Subcutaneous adipose tissue (tissue), 4 donors: ENCODE data around the gene PARL. TPM values are rescaled to one million over a fixed set of nuclear protein-coding genes. Genes with fewer than 3 reads are reported as not detected.

Experiments
- total RNA-seq, 4 donors: library from RNA; depleted of rRNA; stranded (reverse); fragments of >200 nt; gene quantifications; one replicate each; pipeline ENCODE4 v1.1.0, GENCODE V29; 2016
- TF ChIP-seq, protein P1 (sequence below): fragments of 450-650 bp; IDR thresholded peaks from one replicate; pipeline ENCODE4 v1.5.1; 2016; ENCODE audit warnings: low read depth, mild to moderate bottlenecking, control low read depth, antibody characterized with exemption, moderate library complexity

Gene PARL
- total RNA-seq, 4 donors from 2014 or later, result 43.4 to 66.4 (median 44.5) TPM

DNA sequence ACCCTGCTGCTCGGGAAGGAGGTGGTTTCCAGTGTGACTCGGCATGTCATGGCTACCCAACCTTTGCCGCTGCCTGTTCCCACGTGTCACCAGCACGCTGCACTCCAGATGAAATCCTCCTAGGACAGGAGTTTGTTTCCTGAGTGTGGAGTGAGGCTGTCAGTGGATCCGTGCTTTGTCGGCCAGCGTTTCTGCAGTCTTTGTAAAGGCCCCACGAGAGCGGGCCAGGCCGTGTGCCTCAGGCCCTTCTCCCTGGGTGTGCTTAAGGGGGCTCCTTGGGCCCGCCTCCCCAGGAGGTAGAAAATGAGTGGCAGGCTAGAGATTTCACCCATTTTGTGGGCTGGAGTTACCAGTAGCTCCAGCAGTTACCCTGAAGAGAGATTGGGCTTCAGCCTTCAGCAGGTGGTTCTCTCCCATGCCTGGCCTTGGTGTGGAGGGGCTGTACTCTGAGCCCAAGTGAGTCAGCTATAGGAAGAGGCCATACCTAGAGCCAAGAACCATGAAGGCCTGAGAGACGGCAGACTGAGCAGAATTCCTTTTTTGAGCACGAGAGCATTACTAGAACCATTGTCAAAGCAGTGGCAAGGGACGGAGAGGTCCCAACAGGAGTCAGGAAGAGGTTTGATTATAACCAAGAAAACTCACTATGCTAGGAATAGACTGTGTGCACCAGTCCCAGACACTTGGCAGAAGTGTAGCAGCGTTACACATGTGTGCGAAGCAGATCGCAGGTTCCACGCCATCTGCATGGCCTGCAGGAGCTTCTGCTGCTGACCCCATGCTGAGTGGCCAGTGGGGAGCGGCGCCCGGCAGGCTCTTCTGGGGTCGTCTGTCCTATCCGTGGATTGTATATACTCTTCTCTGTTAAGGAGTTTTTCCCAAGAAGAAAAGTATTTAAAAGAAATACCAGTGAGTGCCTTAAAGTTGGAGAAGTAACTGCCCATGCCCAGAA, 73.8 kb downstream of the PARL start:
- TF ChIP-seq, protein P1, sequence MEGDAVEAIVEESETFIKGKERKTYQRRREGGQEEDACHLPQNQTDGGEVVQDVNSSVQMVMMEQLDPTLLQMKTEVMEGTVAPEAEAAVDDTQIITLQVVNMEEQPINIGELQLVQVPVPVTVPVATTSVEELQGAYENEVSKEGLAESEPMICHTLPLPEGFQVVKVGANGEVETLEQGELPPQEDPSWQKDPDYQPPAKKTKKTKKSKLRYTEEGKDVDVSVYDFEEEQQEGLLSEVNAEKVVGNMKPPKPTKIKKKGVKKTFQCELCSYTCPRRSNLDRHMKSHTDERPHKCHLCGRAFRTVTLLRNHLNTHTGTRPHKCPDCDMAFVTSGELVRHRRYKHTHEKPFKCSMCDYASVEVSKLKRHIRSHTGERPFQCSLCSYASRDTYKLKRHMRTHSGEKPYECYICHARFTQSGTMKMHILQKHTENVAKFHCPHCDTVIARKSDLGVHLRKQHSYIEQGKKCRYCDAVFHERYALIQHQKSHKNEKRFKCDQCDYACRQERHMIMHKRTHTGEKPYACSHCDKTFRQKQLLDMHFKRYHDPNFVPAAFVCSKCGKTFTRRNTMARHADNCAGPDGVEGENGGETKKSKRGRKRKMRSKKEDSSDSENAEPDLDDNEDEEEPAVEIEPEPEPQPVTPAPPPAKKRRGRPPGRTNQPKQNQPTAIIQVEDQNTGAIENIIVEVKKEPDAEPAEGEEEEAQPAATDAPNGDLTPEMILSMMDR, result no peak

DNA sequence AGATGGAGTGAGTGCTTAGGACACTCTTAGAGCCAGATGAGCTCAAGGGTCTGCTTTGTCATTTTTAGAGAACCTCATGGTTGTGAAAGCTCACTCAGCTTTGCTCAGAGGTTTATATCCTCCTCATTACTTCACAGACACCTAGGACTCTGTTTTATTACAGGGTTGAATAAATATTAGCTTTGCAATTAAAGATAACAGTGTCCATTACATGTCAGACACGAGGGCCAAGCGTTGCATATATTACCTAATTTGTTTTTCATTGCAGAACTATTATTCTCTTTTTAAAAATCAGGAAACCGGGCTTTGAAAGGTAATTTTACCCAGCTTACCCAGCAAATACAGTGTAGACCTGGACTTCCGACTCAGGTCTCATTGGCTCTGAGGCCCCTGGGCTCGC, 75.4 kb downstream of the PARL start:
- TF ChIP-seq, protein P1, result no peak

DNA sequence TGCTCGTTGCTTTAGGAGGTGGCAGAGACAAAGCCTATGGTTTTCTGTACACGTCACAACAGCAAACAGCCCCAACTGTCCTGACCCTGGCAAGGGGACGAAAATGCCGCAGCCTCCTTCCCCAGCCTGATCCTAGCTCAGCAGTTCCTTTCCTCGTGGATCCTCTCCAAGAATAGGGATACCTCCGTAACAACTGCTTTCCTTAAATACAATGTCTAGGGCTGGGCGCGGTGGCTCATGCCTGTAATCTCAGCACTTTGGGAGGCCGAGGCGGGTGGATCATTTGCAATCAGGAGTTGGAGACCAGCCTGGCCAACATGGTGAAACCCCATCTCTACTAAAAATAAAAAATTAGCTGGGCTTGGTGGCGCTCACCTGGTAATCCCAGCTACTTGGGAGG, 76.3 kb downstream of the PARL start:
- TF ChIP-seq, protein P1, result no peak

DNA sequence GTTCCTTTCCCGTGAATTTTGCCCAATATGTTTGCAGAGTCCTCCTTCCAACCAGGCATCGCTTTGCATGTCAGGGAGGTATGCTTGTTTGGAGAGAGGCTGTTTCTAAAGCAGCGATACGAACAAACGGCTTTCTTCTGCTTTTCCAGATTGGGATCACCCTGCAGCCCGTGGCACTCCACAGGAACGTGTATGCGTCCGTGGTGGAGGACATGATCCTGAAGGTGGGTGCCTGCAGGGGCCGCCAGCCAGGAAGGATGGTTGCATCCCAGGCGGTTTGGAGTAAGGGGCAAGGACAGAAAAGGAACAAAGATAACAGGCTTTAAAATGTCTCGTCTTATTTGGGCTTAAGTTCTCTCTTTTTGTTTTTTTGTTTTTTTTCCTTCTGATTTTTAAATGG, 76.8 kb downstream of the PARL start:
- TF ChIP-seq, protein P1, result no peak

DNA sequence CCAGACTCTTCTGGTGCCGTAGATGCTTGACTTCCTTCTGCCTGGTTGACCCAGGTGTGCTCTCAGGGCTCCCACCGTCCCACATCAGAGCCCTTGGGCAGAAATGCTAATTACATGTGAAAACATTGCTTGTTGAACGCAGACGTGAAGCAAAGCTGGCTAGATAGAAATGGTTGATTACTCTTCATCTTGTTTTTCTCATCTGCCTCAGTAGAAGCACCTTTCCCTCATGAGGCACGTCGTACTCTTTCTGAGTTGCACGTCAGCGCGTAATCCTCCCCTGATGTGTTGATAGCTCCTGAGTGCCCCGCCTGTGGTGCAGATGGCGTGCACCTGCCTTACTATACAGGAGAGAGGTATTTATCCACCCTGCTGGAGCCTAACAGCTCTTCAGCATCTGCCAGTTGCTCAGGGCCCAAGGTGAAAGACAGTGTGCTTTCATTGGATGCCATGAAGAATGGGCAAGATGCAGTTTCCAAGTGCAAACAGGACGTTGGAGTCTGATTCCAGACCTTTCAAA, 77.4 kb downstream of the PARL start:
- TF ChIP-seq, protein P1, result no peak

DNA sequence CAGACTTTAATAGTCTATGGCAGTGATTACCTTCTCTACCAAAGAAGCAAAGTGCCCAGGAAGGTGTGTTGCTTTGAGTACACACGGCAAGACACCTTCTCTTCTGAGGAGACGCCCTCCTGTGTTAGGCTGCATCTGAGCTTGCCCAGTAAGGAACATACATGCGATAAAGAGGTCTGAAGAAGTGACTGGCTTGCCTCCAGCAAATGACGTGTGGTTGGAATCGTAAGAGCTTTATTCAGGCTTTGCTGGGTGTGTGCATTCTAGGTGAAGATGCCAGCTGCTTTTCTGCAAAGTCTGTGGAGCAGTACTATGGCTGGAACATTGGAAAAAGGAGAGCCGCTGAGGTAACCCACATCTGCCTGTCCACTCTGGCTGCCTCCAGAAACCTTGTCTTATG, 81.7 kb downstream of the PARL start:
- TF ChIP-seq, protein P1, result no peak

DNA sequence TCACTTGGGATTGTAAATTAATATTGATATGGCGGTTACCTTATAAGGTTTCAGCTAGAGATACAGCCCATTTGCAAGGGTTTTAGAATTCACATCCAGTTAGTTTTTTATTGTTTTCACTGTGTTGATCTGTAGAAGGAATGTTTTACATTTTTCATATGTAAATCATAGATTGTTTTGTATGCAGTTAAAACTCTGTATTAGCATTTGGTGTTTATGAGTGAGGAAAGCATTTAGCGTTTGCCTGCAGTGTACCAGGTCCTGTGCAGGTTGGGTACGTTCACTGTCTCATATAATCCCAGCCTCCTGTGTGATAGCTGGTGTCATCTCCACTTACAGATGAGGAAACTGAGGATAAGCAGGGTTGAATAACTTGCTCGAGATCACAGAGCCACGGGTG, 83.1 kb downstream of the PARL start:
- TF ChIP-seq, protein P1, result no peak
